NT2/D1 (cell line): ENCODE measurements around the gene GTF3A.

Source experiments
- SUZ12 ChIP-seq: IDR thresholded peaks from 2 replicates; pipeline ENCODE4 v1.6.1; 2011; ENCODE audit not compliant: insufficient read length, insufficient read depth; ENCODE audit errors: extremely low read depth
- YY1 ChIP-seq: IDR thresholded peaks from 2 replicates; pipeline ENCODE4 v1.6.1; 2011; ENCODE audit not compliant: insufficient read length, insufficient read depth
- ZNF274 ChIP-seq: IDR thresholded peaks from 2 replicates; pipeline ENCODE4 v1.6.1; 2011; ENCODE audit warnings: mild to moderate bottlenecking, low read depth, low read length

- TF ChIP-seq YY1 (no peak), ZNF274 (no peak), SUZ12 (no peak)
These were observed 18.4 kb downstream of the GTF3A start for GRCh38 chr13:27442797-27443196.
